GM19468 (cell line): ENCODE data around the gene PEX5L.

Source experiments
- ATAC-seq: cut with Tn5 transposase; IDR thresholded peaks from one replicate; pipeline ENCODE4 v1.9.1; 2021; ENCODE audit warnings: mild to moderate bottlenecking, moderate library complexity, moderate number of reproducible peaks; ENCODE audit not compliant: unreplicated experiment; ENCODE audit errors: extremely low read depth

Gene PEX5L

DNA sequence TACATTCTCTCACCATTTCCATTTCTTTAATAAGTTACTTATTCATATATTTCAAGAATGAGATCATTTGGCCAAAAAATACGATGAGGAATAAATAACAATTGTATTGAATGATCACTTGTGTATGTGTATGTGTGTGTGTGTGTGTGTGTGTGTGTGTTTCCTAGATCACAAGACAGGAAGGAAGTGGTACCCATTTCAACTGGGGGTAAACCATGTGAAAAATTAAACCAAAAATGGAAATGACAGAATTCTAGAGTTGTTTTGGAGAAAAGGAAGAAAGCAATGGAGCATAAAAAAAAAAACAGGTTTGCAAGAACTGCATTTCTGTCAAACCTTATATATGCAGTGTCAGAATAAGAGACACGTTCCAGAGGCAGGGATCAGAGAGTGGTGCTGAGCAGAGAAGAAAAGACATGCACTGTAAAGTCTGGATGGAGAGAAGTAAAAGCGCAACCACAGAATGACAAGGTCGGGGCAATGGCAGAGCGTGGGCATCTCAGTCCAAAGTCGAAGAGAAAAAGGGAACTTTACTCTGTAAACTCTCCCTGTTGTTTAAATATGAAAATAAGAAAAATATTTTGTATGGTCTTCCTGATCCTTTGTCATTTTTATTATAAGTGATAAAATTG lies 75.5 kb downstream of the PEX5L start:
- ATAC-seq, result no peak

- ATAC-seq, result no peak
Measured at GRCh38 chr3:179958759-179959158, 78.0 kb downstream of the PEX5L start.

DNA sequence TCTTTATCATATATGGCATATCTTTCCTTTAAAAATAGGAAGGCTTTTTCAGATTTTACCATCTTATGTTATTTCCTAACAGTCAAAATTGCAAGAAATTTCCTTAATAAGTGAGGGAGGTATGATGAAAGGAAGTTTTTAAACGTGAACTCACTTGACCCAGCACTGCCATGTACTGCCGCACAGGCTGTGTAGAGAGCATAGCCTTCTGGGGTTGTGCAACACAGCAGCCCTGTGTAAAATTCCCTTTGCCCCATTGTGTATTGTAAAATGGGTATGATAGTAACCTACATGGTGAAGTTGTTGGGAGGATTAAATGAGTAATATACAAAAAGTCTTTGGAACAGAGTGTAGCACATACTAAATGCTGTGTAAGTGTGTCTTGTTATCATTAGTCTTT lies 78.6 kb downstream of the PEX5L start:
- ATAC-seq, result no peak

GRCh38 chr3:179957264-179957845 lies 79.4 kb downstream of the PEX5L start:
- ATAC-seq, result no peak

DNA sequence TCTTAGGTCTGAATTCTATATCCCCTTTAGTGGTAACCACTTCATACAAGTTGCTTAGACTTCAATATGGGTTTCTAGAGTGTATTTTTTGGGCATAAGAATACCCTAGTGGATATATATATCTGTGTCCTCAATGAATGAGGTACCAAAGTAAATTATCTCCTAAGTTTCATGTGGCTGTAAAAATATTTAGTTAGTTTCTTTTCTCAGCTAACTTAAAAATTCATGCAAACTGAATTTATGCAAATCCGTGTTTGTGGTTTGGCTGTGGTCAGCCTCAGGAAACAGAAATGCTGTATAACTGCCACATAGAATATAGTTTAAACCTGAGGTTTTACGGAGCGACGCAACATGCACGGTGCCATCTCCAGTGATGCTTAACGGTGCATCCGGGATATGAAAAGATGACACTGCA lies 80.3 kb downstream of the PEX5L start:
- ATAC-seq, result peak; percentile 90

DNA sequence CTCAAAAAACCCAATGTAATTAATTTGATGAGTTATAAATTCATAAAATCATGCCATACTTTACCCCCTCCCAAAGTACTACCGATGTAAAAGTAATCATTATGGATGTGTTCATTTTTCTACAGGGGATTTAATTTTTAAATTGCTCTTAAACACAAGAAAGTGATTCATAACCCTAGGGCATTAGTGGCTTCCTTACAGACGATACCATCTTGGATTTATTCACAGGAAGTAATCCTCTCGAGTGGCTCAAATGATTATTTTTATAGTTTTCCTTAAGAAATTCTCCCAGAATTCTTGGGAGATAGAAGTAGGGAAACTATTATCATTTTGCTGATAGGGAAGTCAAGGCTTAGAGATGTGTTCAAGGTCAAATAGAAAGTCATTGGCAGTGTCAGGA lies 80.9 kb downstream of the PEX5L start:
- no peak for ATAC-seq

DNA sequence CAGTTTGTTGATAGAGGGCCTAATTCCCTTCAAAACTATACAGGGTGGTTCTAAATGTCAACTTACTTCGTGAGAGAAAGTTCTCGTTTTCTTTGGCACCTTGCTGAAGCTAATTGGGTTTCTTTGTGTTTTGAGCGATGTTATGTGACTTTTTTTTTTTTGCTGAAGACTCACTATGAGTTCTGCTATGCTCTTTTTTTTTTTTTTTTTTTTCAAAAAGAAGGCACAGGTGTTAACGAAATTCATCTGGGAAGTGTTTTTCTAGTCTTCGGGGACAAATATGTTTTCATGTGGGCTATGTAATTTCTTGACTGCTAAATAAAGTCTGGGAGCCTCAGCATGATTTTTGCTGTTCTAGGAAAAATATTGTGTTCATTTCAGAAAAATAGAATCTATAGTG lies 81.5 kb downstream of the PEX5L start:
- no peak for ATAC-seq

DNA sequence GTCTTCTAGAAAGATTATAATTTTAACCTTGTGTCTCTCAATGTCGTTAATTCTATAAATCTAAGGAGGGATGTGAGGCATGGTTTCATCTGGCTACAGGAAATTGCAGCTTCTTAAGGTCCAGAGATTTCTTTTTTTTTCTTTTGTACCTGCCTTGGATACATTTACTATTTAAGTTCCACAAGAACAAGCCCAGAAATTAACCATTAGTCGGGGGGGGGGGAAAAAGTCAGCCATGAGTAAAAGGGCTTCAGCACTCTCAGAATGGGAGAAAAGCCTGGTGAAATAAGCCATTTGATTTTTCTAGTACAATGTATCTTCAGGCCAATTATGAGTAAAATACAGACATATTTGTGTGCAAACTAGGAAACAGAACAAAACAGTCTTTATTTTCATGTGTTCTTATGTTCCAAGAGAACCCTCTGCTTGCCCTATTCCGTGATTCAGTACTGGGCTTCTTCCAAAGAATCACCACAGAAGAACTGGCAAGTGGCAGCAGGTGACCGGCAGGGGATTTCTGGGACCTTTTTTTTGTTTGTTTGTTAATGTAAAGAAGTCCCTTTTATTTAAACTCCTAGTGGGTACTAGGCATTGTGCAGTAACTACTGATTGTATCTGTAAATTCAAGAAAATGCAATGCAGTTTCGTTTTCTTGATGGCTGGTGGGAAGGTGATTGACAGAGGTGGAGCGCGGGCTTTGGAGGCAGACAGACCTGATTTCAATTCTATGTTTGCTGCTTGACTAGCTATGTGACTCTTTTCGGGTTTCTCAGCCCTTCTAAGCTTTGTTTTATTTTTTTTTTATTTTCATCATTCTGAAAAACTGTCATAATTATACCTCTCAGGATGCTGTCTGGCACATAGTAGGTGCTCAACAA lies 82.5 kb downstream of the PEX5L start:
- no peak for ATAC-seq

GRCh38 chr3:179950840-179951239 lies 85.9 kb downstream of the PEX5L start:
- ATAC-seq, result no peak

DNA sequence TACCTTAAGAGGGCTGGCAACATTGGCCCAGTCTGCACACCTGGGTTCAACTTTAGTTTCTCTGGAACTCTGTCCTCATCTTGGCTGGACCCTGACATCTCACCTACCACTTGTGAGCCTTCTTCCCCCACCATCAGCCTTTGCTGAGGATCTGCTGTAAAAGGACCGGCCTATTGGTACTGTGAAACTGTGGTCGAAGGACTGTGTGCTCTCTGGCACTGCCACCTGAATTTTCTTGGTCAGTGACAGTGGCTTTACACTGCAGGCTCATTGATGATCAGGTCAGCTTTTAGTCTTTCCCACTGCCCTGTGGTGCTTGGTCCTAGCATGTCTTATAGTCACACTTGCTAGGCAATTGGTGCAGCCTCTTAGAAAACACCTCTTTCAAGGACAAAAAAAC lies 86.9 kb downstream of the PEX5L start:
- no peak for ATAC-seq

GRCh38 chr3:179949412-179949811 lies 87.3 kb downstream of the PEX5L start:
- no peak for ATAC-seq

DNA sequence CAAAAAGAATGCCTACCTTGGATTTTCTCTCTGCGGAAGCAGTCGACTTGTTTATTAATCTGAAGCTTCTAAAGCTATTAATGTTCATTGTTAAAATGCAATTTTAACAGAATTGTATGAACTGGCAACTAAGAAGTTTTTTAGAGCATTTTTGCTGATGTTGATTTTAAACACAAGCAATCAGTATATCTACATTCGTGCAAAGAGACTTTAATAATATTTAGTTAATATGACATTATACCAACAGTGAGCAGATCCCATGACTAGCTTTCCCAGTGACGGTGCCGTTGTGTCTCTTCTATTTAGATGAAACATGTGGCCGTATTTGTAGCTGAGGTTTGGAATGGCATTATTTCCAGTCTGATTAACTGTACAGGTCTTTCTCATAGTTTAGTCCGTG lies 88.0 kb downstream of the PEX5L start:
- no peak for ATAC-seq

GRCh38 chr3:179945569-179945968 lies 91.2 kb downstream of the PEX5L start:
- no peak for ATAC-seq

- ATAC-seq, result no peak
Measured at GRCh38 chr3:179943117-179943880, 93.4 kb downstream of the PEX5L start.

GRCh38 chr3:179942553-179943075 lies 94.1 kb downstream of the PEX5L start:
- ATAC-seq, result no peak

DNA sequence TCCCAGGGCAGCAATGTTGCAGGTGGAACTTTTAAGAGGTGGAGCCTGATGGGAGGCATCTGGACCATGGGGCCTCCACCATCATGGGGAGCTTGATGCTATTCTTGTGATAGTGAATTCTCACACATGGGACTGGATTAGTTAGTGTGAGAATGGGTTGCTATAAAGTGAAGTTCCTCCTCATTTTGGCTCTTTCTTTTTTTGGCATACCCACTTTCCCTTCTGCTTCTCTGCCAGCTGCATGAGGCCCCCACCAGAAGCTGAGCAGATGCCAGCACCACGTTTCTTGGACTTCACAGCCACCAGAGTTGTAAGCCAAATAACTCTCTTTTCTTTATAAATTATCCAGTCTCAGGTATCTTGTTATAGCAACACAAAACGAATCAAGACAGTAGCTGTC lies 101.0 kb downstream of the PEX5L start:
- no peak for ATAC-seq

GRCh38 chr3:179933914-179934313 lies 102.8 kb downstream of the PEX5L start:
- no peak for ATAC-seq

GRCh38 chr3:179933080-179933479 lies 103.7 kb downstream of the PEX5L start:
- ATAC-seq, result no peak

DNA sequence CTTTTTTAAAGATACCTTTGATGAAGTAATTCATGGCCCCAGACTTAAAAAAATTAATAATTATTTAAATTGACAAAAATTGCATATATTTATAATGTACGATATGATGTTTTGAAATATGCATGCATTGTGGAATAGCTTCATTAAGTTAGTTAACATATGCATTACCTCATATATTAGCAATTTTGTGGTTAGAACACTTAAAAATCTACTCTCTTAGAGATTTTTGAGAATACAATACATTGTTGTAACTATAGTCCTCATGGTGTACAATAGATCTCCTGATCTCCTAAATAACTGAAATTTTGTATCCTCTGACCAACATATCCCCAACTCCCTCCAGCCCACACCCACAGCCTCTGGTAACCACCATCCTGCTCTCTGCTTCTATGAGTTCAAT lies 104.1 kb downstream of the PEX5L start:
- no peak for ATAC-seq

DNA sequence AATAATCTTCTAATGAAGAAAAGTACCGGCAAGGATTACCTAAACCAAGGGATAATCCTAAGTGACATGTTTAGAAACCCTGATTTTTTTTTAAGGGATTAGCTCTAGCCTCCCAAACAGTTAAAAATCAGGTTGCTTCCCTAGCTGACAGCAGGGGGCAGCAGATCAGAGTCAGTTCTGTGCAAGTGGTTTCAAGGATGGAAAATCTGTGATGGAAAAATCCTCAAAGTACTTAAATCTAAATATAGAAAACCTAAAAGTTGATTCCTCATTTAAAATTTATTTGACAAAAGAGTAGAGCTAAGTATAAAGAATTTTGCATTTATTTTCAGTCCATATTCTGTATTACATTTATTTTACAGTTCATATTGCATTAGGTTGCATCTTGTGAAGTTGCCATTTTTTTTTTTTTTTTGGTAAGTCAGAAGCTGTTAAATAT lies 107.6 kb downstream of the PEX5L start:
- peak; percentile 52 for ATAC-seq
